ENCODE measurements around the gene GGTA1. TPM values are rescaled to one million over a fixed set of nuclear protein-coding genes. Genes with fewer than 3 reads are reported as not detected.

The GGTA1 gene
- total and polyA plus RNA-seq, 2 of the 8 experiments (the other 6 are each of a cell fraction or from before 2014, with no cell fraction given), result not detected

DNA sequence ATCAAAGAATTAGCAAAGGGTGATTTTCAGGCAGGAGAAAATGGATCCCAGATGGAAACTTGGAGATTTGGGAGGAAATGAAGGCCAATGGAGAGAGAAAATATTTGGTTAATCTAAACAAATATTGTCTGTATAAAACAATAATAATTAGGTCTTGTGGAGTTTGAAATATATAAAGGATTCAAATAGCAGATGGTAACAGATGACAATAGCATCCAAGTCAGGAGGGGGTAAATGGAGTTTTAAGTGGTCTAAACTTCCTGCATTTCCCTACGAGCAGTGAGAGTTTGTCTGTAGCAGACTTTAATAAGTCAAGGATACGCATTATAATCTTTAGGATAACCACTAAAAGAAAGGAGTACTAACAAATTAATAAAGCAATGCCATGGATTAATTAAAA lies 49.0 kb upstream of the GGTA1 start:
- Histone ChIP-seq H3K14ac (ENCODE audit: insufficient read length) (no peak overlapping the region), H3K27ac (ENCODE audit: low read depth, low read length) (no peak overlapping the region), H3K56ac (replicated peaks; ENCODE audit: insufficient read length, low read depth, low read length) (no peak overlapping the region), H2AFZ (ENCODE audit: low read length) (no peak overlapping the region), H3K23me2 (ENCODE audit: low read depth, low read length) (no peaks in the 10 kb centered on the region; the same call in 1 of the 2 replicates), H3K9ac (replicated peaks in 1 of 4; ENCODE audit: extremely low read depth in 1 of 4, low read depth in 3 of 4, low read length in 3 of 4) (no peak overlapping the region), H2BK120ac (replicated peaks; ENCODE audit: low read depth, low read length) (no peak overlapping the region), H2BK12ac (ENCODE audit: low read depth, low read length) (no peak overlapping the region), H4K8ac (ENCODE audit: extremely low read depth, insufficient read depth, low read length) (no peak overlapping the region), H3K4me2 (ENCODE audit: insufficient read depth in 1 of 2, low read depth in 2 of 2, low read length in 2 of 2) (no peak overlapping the region), H3K4me3 (ENCODE audit: extremely low read depth in 1 of 4, insufficient read depth in 2 of 4, low read depth in 3 of 4, low read length in 4 of 4) (no peak overlapping the region), H3K4ac (replicated peaks; ENCODE audit: insufficient read length, low read depth, low read length) (no peak overlapping the region), H3K18ac (ENCODE audit: extremely low read depth, low read length) (no peak overlapping the region), H4K91ac (replicated peaks; ENCODE audit: insufficient read length, low read length) (no peak overlapping the region), H3K79me2 (ENCODE audit: control insufficient read depth in 1 of 2, insufficient read depth in 2 of 2, low read length in 2 of 2) (no peaks in the 10 kb centered on the region), H3K79me1 (ENCODE audit: low read depth, low read length) (no peaks in the 10 kb centered on the region), H2BK5ac (ENCODE audit: low read depth, low read length) (no peak overlapping the region), H3K23ac (ENCODE audit: insufficient read length) (no peak overlapping the region), H3K4me1 (replicated peaks in 1 of 4; ENCODE audit: control insufficient read depth in 3 of 4, insufficient read depth in 4 of 4, low read length in 3 of 4) (peaks cover 0 to 5% (median under 1%) of the 10 kb centered on the region in 4 experiments; a peak in 2 of 7 replicates), H2BK20ac (ENCODE audit: low read length) (no peak overlapping the region), H3K36me3 (ENCODE audit: control insufficient read depth in 2 of 4, insufficient read depth in 4 of 4, low read length in 3 of 4) (no peaks in the 10 kb centered on the region), H4K20me1 (replicated peaks in 1 of 2; ENCODE audit: control insufficient read depth in 1 of 2, insufficient read depth in 2 of 2, low read length in 2 of 2) (peaks cover 0 to 2% of the 10 kb centered on the region in 2 experiments), H3K9me3 (ENCODE audit: insufficient read depth in 2 of 2, low read depth in 1 of 2, low read length in 1 of 2) (no peaks in the 10 kb centered on the region), H2AK5ac (ENCODE audit: low read depth, low read length) (no peak overlapping the region), H2BK15ac (ENCODE audit: low read length) (no peak overlapping the region), H4K5ac (ENCODE audit: insufficient read length, low read depth, low read length) (no peak overlapping the region), H3K27me3 (replicated peaks in 1 of 4; ENCODE audit: control insufficient read depth in 3 of 4, extremely low read depth in 1 of 4, insufficient read depth in 3 of 4, low read length in 3 of 4) (peaks cover 0 to 14% (median 6%) of the 10 kb centered on the region in 4 experiments; a peak in 4 of 7 replicates)
- DNase-seq (ENCODE audit: low read depth in 1 of 2, low spot score in 2 of 2), result no peak
- 88% methylated on average over 2 of the region's 2 CpGs; no CpG with 5 or more reads in 1 of the 2 experiments for WGBS, 2 experiments (ENCODE audit: extremely low coverage in 1 of 2, insufficient coverage in 1 of 2, insufficient read length in 1 of 2, insufficient replicate concordance in 2 of 2, low coverage in 1 of 2, low lambda C conversion rate in 2 of 2, missing lambda C conversion rate in 1 of 2)
- ChIA-PET CTCF (ENCODE audit: partially characterized antibody) (interaction anchor here (1.1 to 6.6 kb wide), 4 partner anchors 13 to 146 kb away, joined by 3 to 55 read pairs (median 6); no protein-coding TSS in a partner anchor), POLR2A (ENCODE audit: partially characterized antibody) (no interaction called here)
- FAIRE-seq, result no peak
- no peak for TF ChIP-seq YY1 (IDR thresholded peaks at IDR 0.05; ENCODE audit: low read depth, low read length)
- no peak for TF ChIP-seq CEBPB (IDR thresholded peaks at IDR 0.05; ENCODE audit: low read depth, low read length)
- no peak for TF ChIP-seq TAF7 (optimal IDR thresholded peaks at IDR 0.05; ENCODE audit: borderline replicate concordance, low read depth, low read length)
- no peak for TF ChIP-seq GABPA (IDR thresholded peaks at IDR 0.05; ENCODE audit: borderline replicate concordance, insufficient read depth, low read length)

All from H1 (cell line).